GM12892 (cell line): ENCODE measurements around the gene RPE.

ENCODE experiments used
- POLR2A ChIP-seq: IDR thresholded peaks from 2 replicates; pipeline ENCODE4 v1.6.1; 2011; ENCODE audit warnings: low read depth, low read length, control low read depth
- POLR2AphosphoS5 ChIP-seq: IDR thresholded peaks from 2 replicates; pipeline ENCODE4 v1.6.1; 2011; ENCODE audit warnings: low read depth, low read length, control low read depth

DNA sequence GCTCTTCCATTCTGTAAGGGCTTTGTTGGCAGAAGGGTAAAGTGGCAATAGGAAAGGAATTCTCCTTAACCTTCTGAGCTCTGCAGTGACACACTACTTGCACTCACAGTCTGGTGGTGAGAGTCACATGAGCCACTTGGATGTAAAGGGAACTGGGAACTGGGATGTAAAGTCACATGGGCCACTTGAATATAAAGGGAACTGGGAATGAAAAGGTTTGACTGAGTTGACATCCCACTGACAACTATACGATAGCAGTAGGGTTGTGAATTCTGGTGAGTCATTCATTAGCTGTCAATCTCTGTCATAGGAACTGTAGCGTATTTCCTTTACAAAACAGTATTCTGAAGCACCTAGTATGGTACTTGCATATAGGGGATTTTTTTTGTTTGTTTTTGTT, 5.5 kb downstream of the RPE start:
- TF ChIP-seq POLR2A (no peak), POLR2AphosphoS5 (no peak)
